ENCODE data around the gene NCOA1.
"Not testable (repeated sequence)": the region's sequence is repeated elsewhere in the genome, so short reads cannot be mapped to it uniquely, and the experiment has no call there.

Gene NCOA1

GRCh38 chr2:24586955-24587354 lies 95.9 kb downstream of the NCOA1 start:
- peak; percentile 21 to 42 for DNase-seq

GRCh38 chr2:24588294-24588693 lies 97.2 kb downstream of the NCOA1 start:
- DNase-seq: no peak

GRCh38 chr2:24592441-24593100 lies 101.5 kb downstream of the NCOA1 start:
- DNase-seq: no peak

GRCh38 chr2:24594283-24594682 lies 103.2 kb downstream of the NCOA1 start:
- DNase-seq: no peak

GRCh38 chr2:24597181-24597870 lies 106.3 kb downstream of the NCOA1 start:
- DNase-seq: no peak

GRCh38 chr2:24600140-24600539 lies 109.1 kb downstream of the NCOA1 start:
- not testable (repeated sequence) for DNase-seq

- DNase-seq: no peak
Measured at GRCh38 chr2:24611631-24612030, 120.6 kb downstream of the NCOA1 start.

- DNase-seq: no peak
Measured at GRCh38 chr2:24613154-24613814, 122.2 kb downstream of the NCOA1 start.

- no peak for DNase-seq
Measured at GRCh38 chr2:24616616-24617015, 125.6 kb downstream of the NCOA1 start.

GRCh38 chr2:24617424-24617823 lies 126.4 kb downstream of the NCOA1 start:
- no peak for DNase-seq

GRCh38 chr2:24618144-24618543 lies 127.1 kb downstream of the NCOA1 start:
- no peak for DNase-seq

GRCh38 chr2:24618680-24619079 lies 127.6 kb downstream of the NCOA1 start:
- no peak for DNase-seq

GRCh38 chr2:24620936-24621335 lies 129.9 kb downstream of the NCOA1 start:
- DNase-seq: no peak

GRCh38 chr2:24621779-24622538 lies 130.9 kb downstream of the NCOA1 start:
- no peak for DNase-seq

GRCh38 chr2:24623535-24623934 lies 132.5 kb downstream of the NCOA1 start:
- no peak for DNase-seq

GRCh38 chr2:24625728-24626127 lies 134.7 kb downstream of the NCOA1 start:
- DNase-seq: no peak

GRCh38 chr2:24626131-24626530 lies 135.1 kb downstream of the NCOA1 start:
- DNase-seq: no peak

GRCh38 chr2:24628746-24629145 lies 137.7 kb downstream of the NCOA1 start:
- DNase-seq: no peak

- DNase-seq: no peak
Measured at GRCh38 chr2:24632172-24632571, 141.1 kb downstream of the NCOA1 start.

- DNase-seq: no peak
Measured at GRCh38 chr2:24635181-24635580, 144.1 kb downstream of the NCOA1 start.

- no peak for DNase-seq
Measured at GRCh38 chr2:24638568-24638967, 147.5 kb downstream of the NCOA1 start.

GRCh38 chr2:24642351-24642750 lies 151.3 kb downstream of the NCOA1 start:
- no peak for DNase-seq

- no peak for DNase-seq
Measured at GRCh38 chr2:24643051-24643450, 152.0 kb downstream of the NCOA1 start.
